Spinal cord (tissue), 10 donors: ENCODE measurements around the gene MLF2. TPM values are rescaled to one million over a fixed set of nuclear protein-coding genes. Genes with fewer than 3 reads are reported as not detected.
"Not testable (repeated sequence)": the region's sequence is repeated elsewhere in the genome, so short reads cannot be mapped to it uniquely, and the experiment has no call there.

ENCODE experiments used
- DNase-seq, 6 donors: peaks; one replicate each; pipeline versions ENCODE4 v3.0.0 to v3.0.0-alpha.2; 2013 to 2015; ENCODE audit warnings: low spot score in 6 of 6, low read depth in 4 of 6
- H3K27ac ChIP-seq: one replicate; pipeline ENCODE4 v1.5.1; 2013; ENCODE audit warnings: low read depth, low read length, control low read depth
- H3K27me3 ChIP-seq: one replicate; pipeline ENCODE4 v1.6.1; 2013; ENCODE audit warnings: low read length; ENCODE audit not compliant: control insufficient read depth, insufficient read depth
- H3K36me3 ChIP-seq: one replicate; pipeline ENCODE4 v1.6.1; 2013; ENCODE audit warnings: low read length; ENCODE audit not compliant: control insufficient read depth, insufficient read depth
- H3K4me1 ChIP-seq: one replicate; pipeline ENCODE4 v1.6.1; 2013; ENCODE audit warnings: low read length; ENCODE audit not compliant: control insufficient read depth, insufficient read depth
- H3K4me3 ChIP-seq: one replicate; pipeline ENCODE4 v1.5.1; 2013; ENCODE audit warnings: low read depth, low read length, control low read depth
- H3K9me3 ChIP-seq: one replicate; pipeline ENCODE4 v1.6.1; 2013; ENCODE audit warnings: low read length; ENCODE audit not compliant: control insufficient read depth, insufficient read depth
- WGBS: methylation state at CpG from one replicate; pipeline ENCODE4 v1.1.5; 2013; ENCODE audit warnings: missing lambda C conversion rate; ENCODE audit not compliant: insufficient coverage; 5-methylcytosine and 5-hydroxymethylcytosine counted together
- polyA plus RNA-seq, 2 donors: library from polyadenylated mRNA; unstranded; fragments of 120-200 nt; gene quantifications; one replicate each; pipeline ENCODE4 v1.2.1, GENCODE V29; 2013; ENCODE audit not compliant: insufficient read length in 2 of 2
- total RNA-seq, 2 donors: library from RNA; depleted of rRNA in 1 of 2; stranded (reverse); fragments of 120-200 nt in 1 of 2; fragments of >200 nt in 1 of 2; gene quantifications; one replicate each; pipeline versions ENCODE4 v1.2.3 to v1.2.4, GENCODE V29; 2013 to 2014
- donor health status: healthy.

Gene MLF2
- total and polyA plus RNA-seq, 4 donors, result 91.4 to 319 (median 228) TPM

DNA sequence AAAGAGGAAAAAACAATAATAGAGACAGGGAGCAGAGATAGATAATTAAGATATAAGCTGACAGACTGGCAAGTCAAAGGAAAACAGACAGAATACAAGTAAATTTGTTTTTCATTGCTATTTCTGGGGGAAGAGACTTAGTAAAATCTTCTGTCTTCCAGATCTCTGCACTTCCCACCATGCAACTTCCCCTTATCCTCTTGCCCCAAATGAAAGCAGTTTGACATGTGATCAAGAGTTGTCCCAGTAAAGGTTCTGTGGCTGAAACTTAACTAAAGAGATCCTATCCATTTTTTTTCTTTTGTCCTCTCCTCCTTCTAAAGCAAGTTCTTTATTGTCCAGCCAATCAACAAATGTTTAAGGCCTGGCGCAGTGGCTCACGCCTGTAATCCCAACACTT lies 1.5 kb upstream of the MLF2 start:
- no peak for DNase-seq
- peaks cover 25% of the 10 kb centered on the region for H3K36me3 ChIP-seq
- no peaks in the 10 kb centered on the region for H3K9me3 ChIP-seq
- WGBS, result 94% methylated on average over 2 of the region's 2 CpGs
- peaks cover 18% of the 10 kb centered on the region for H3K4me1 ChIP-seq
- H3K27ac ChIP-seq, result peak overlapping the region; percentile 99
- H3K4me3 ChIP-seq, result no peak overlapping the region
- no peaks in the 10 kb centered on the region for H3K27me3 ChIP-seq

- WGBS, result 0% methylated on average over 1 of the region's 7 CpGs
- Histone ChIP-seq H3K27me3 (no peaks in the 10 kb centered on the region), H3K9me3 (no peaks in the 10 kb centered on the region), H3K4me1 (peaks cover 18% of the 10 kb centered on the region), H3K4me3 (peak overlapping the region; percentile 94), H3K27ac (peak overlapping the region; percentile 99), H3K36me3 (peaks cover 31% of the 10 kb centered on the region)
- peak in 1 of 6 donors; percentile 98 for DNase-seq
Measured at GRCh38 chr12:6753772-6754356, 923 bp upstream of the MLF2 start.

GRCh38 chr12:6752167-6752920 lies 597 bp downstream of the MLF2 start:
- peaks cover 46% of the 10 kb centered on the region for H3K36me3 ChIP-seq
- WGBS, result 2% methylated on average over 24 of the region's 24 CpGs
- H3K27me3 ChIP-seq, result no peaks in the 10 kb centered on the region
- DNase-seq, result peak in 3 of 6 donors; percentile 7 to 54 (median 53)
- H3K27ac ChIP-seq, result peak overlapping the region; percentile 99
- peaks cover 18% of the 10 kb centered on the region for H3K4me1 ChIP-seq
- H3K4me3 ChIP-seq, result peak overlapping the region; percentile 94
- no peaks in the 10 kb centered on the region for H3K9me3 ChIP-seq

GRCh38 chr12:6751767-6752166 lies 1.2 kb downstream of the MLF2 start:
- DNase-seq, result no peak
- WGBS, result 80% methylated on average over 4 of the region's 7 CpGs
- no peaks in the 10 kb centered on the region for H3K9me3 ChIP-seq
- peaks cover 18% of the 10 kb centered on the region for H3K4me1 ChIP-seq
- peak overlapping the region; percentile 94 for H3K4me3 ChIP-seq
- H3K27ac ChIP-seq, result peak overlapping the region; percentile 99
- peaks cover 51% of the 10 kb centered on the region for H3K36me3 ChIP-seq
- no peaks in the 10 kb centered on the region for H3K27me3 ChIP-seq

GRCh38 chr12:6750506-6750905 lies 2.4 kb downstream of the MLF2 start:
- Histone ChIP-seq H3K9me3 (no peaks in the 10 kb centered on the region), H3K27me3 (no peaks in the 10 kb centered on the region), H3K4me3 (no peak overlapping the region), H3K27ac (no peak overlapping the region), H3K4me1 (peaks cover 18% of the 10 kb centered on the region), H3K36me3 (peaks cover 61% of the 10 kb centered on the region)
- WGBS, result 83% methylated on average over 3 of the region's 4 CpGs
- DNase-seq, result no peak

- H3K27ac ChIP-seq, result no peak overlapping the region
- 96% methylated on average over 21 of the region's 28 CpGs for WGBS
- H3K36me3 ChIP-seq, result peaks cover 61% of the 10 kb centered on the region
- no peak overlapping the region for H3K4me3 ChIP-seq
- no peaks in the 10 kb centered on the region for H3K9me3 ChIP-seq
- no peaks in the 10 kb centered on the region for H3K27me3 ChIP-seq
- DNase-seq, result no peak
- H3K4me1 ChIP-seq, result peaks cover 15% of the 10 kb centered on the region
Measured at GRCh38 chr12:6748761-6749160, 4.2 kb downstream of the MLF2 start.

DNA sequence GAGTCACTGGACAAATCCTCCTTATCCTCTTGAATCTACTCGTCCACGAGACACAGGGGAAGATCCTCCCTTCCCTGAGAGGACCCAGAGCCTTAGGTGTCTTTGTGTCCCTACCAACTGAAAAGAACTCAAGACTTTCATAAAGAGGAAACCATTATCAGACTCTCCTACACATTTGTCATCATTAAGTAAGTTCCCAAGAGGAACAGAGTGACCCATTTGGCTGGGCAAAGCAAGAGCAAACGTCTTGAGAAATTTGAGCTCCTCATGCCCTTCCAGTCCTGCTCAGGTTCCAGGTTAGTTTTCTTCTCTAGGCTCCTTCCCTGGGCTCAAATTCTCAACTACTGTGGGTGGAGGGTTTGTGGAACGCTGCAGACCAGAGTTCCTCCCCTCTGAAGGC lies 5.7 kb downstream of the MLF2 start:
- no peak for DNase-seq
- Histone ChIP-seq H3K36me3 (peaks cover 61% of the 10 kb centered on the region), H3K27ac (no peak overlapping the region), H3K4me1 (peaks cover 7% of the 10 kb centered on the region), H3K27me3 (no peaks in the 10 kb centered on the region), H3K4me3 (no peak overlapping the region), H3K9me3 (no peaks in the 10 kb centered on the region)
- WGBS, result 88% methylated on average over 3 of the region's 4 CpGs

- no peaks in the 10 kb centered on the region for H3K4me1 ChIP-seq
- H3K4me3 ChIP-seq, result no peak overlapping the region
- WGBS, result 85% methylated on average over 8 of the region's 13 CpGs
- no peak for DNase-seq
- peaks cover 51% of the 10 kb centered on the region for H3K36me3 ChIP-seq
- no peak overlapping the region for H3K27ac ChIP-seq
- no peaks in the 10 kb centered on the region for H3K9me3 ChIP-seq
- H3K27me3 ChIP-seq, result no peaks in the 10 kb centered on the region
Measured at GRCh38 chr12:6745741-6746525, 7.0 kb downstream of the MLF2 start.

DNA sequence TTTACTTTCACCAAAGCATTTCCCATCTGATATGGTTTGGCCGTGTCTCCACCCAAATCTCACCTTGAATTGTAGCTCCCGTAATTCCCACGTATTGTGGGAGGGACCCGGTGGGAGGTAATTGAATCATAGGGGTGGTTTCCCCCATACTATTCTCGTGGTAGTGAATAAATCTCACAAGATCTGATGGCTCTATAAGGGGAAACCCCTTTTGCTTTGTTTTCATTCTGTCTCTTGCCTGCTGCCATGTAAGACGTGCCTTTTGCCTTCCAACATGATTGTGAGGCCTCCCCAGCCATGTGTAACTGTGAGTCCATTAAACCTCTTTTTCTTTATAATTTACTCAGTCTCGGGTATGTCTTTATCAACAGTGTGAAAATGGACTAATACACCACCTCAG lies 9.6 kb downstream of the MLF2 start:
- WGBS, result 83% methylated on average over 1 of the region's 7 CpGs
- not testable (repeated sequence) for DNase-seq

More for the DNA sequence above, 9.6 kb downstream of the MLF2 start:
- not testable (repeated sequence) for H3K4me3 ChIP-seq, H3K4me1 ChIP-seq, H3K27ac ChIP-seq, H3K27me3 ChIP-seq, H3K9me3 ChIP-seq
- H3K36me3 ChIP-seq, result peaks cover 25% of the 10 kb centered on the region
